ENCODE results near the gene BCL2. TPM values are rescaled to one million over a fixed set of nuclear protein-coding genes. Genes with fewer than 3 reads are reported as not detected.

The BCL2 gene
- total and polyA plus RNA-seq, 7 donors = 1.1 to 27.0 (median 8.9) TPM

GRCh38 chr18:63098018-63098981 lies 221.3 kb downstream of the BCL2 start:
- 76 to 84% (median 83%) methylated on average over 16 of the region's 16 CpGs for WGBS, 3 donors
- Histone ChIP-seq H3K27ac (no peak overlapping the region), H3K9me3 (no peaks in the 10 kb centered on the region), H3K4me3 (no peak overlapping the region), H3K36me3 (ENCODE audit: insufficient read depth in 1 of 2, low read depth in 1 of 2) (no peaks in the 10 kb centered on the region), H3K27me3 (ENCODE audit: insufficient read depth in 3 of 3, low read length in 2 of 3) (no peaks in the 10 kb centered on the region), H3K4me1 (peaks cover 12% of the 10 kb centered on the region)
- intact Hi-C loops (cut with DNase I) = loop anchor here in 1 of 2 donors (5.0 kb wide), 1 partner anchor 451 kb away; no protein-coding TSS in a partner anchor
- no peak for TF ChIP-seq CTCF (IDR thresholded peaks at IDR 0.05)
- ATAC-seq (no peak), DNase-seq (no peak)

- ATAC-seq = no peak
- Histone ChIP-seq H3K9me3 (no peaks in the 10 kb centered on the region), H3K4me3 (no peak overlapping the region), H3K36me3 (ENCODE audit: insufficient read depth in 1 of 2, low read depth in 1 of 2) (no peaks in the 10 kb centered on the region), H3K27ac (no peak overlapping the region), H3K4me1 (peaks cover 12% of the 10 kb centered on the region), H3K27me3 (ENCODE audit: insufficient read depth in 3 of 3, low read length in 2 of 3) (no peaks in the 10 kb centered on the region)
- 42 to 63% (median 50%) methylated on average over 10 of the region's 10 CpGs for WGBS, 3 donors
- intact Hi-C loops (cut with DNase I) = loop anchor here in 1 of 2 donors (5.0 kb wide), 1 partner anchor 450 kb away; no protein-coding TSS in a partner anchor
- DNase-seq = no peak
- no peak for TF ChIP-seq CTCF (IDR thresholded peaks at IDR 0.05)
These were observed 222.4 kb downstream of the BCL2 start for GRCh38 chr18:63097178-63097577.

GRCh38 chr18:63096327-63096874 lies 223.2 kb downstream of the BCL2 start:
- no peak overlapping the region for H3K27ac ChIP-seq
- intact Hi-C loops (cut with DNase I) = loop anchor here in 1 of 2 donors (5.0 kb wide), 1 partner anchor 449 kb away; no protein-coding TSS in a partner anchor
- H3K4me1 ChIP-seq = peaks cover 12% of the 10 kb centered on the region
- 91 to 93% (median 93%) methylated on average over 2 of the region's 2 CpGs for WGBS, 3 donors
- no peaks in the 10 kb centered on the region for H3K36me3 ChIP-seq (ENCODE audit: insufficient read depth in 1 of 2, low read depth in 1 of 2)
- no peaks in the 10 kb centered on the region for H3K27me3 ChIP-seq (ENCODE audit: insufficient read depth in 3 of 3, low read length in 2 of 3)
- H3K4me3 ChIP-seq = no peak overlapping the region
- no peaks in the 10 kb centered on the region for H3K9me3 ChIP-seq
- no peak for TF ChIP-seq CTCF (IDR thresholded peaks at IDR 0.05)
- no peak for DNase-seq
- no peak for ATAC-seq

- H3K27me3 ChIP-seq (ENCODE audit: insufficient read depth in 3 of 3, low read length in 2 of 3) = no peaks in the 10 kb centered on the region
- DNase-seq (no peak), ATAC-seq (no peak)
- no peaks in the 10 kb centered on the region for H3K9me3 ChIP-seq
- WGBS, 3 donors = 18 to 32% (median 24%) methylated on average over 6 of the region's 6 CpGs
- TF ChIP-seq CTCF (IDR thresholded peaks at IDR 0.05) = no peak
- peaks cover 8% of the 10 kb centered on the region for H3K4me1 ChIP-seq
- no peaks in the 10 kb centered on the region for H3K36me3 ChIP-seq (ENCODE audit: insufficient read depth in 1 of 2, low read depth in 1 of 2)
- H3K27ac ChIP-seq = no peak overlapping the region
- intact Hi-C loops (cut with DNase I) = loop anchor here in 1 of 2 donors (5.0 kb wide), 1 partner anchor 448 kb away; no protein-coding TSS in a partner anchor
- no peak overlapping the region for H3K4me3 ChIP-seq
These were observed 223.8 kb downstream of the BCL2 start for GRCh38 chr18:63095768-63096167.
